MCF 10A (cell line): Measurements from ENCODE around the gene FHL1. TPM values are rescaled to one million over a fixed set of nuclear protein-coding genes. Genes with fewer than 3 reads are reported as not detected.

Experiments used
- BruUV-seq: library from RNA; stranded (reverse); fragments of 400-500 nt; replicated peaks from 2 replicates; lab custom pipeline; 2021; lab: Mats Ljungman, UMichigan
- CTCF ChIA-PET: fragments of 300-600 bp; sonication (Branson Sonifier 250); formaldehyde crosslinking; extraction: SDS; loops from one replicate; lab custom pipeline; 2021; ENCODE audit warnings: antibody characterized with exemption, inconsistent platforms; lab: Yijun Ruan, JAX
- POLR2A ChIA-PET: fragments of 300-600, 350-650 bp; sonication (Branson Sonifier 250); formaldehyde crosslinking; extraction: SDS; loops from one replicate; lab custom pipeline; 2020; ENCODE audit warnings: antibody characterized with exemption, inconsistent platforms; lab: Yijun Ruan, JAX
- DNase-seq: peaks from one replicate; pipeline ENCODE4 v3.0.0-alpha.2; 2018; ENCODE audit not compliant: unreplicated experiment
- H3K27ac Mint-ChIP-seq: one replicate; pipeline ENCODE4 v1.8.0; 2022; ENCODE audit warnings: mild to moderate bottlenecking, low read depth, mixed read lengths; ENCODE audit not compliant: unreplicated experiment
- H3K27me3 Mint-ChIP-seq: one replicate; pipeline ENCODE4 v1.8.0; 2022; ENCODE audit warnings: mixed read lengths; ENCODE audit not compliant: insufficient read depth, unreplicated experiment
- H3K36me3 Mint-ChIP-seq: one replicate; pipeline ENCODE4 v1.8.0; 2022; ENCODE audit warnings: mild to moderate bottlenecking, moderate library complexity, mixed read lengths; ENCODE audit not compliant: insufficient read depth, unreplicated experiment
- H3K4me1 Mint-ChIP-seq: one replicate; pipeline ENCODE4 v1.8.0; 2022; ENCODE audit warnings: mixed read lengths; ENCODE audit not compliant: insufficient read depth, unreplicated experiment
- H3K4me3 Mint-ChIP-seq: one replicate; pipeline ENCODE4 v1.8.0; 2022; ENCODE audit warnings: mild to moderate bottlenecking, moderate library complexity, mixed read lengths; ENCODE audit not compliant: unreplicated experiment
- H3K9me3 Mint-ChIP-seq: one replicate; pipeline ENCODE4 v1.8.0; 2022; ENCODE audit warnings: mixed read lengths; ENCODE audit not compliant: unreplicated experiment
- intact Hi-C: fragments of 100-400 bp; cut with micrococcal nuclease; formaldehyde crosslinking; loops from 2 replicates; pipeline ENCODE4 v1.14.1; 2022
- total RNA-seq: library from RNA; stranded (reverse); gene quantifications from 2 replicates; pipeline ENCODE4 v1.2.3, GENCODE V29; 2022
- TF ChIP-seq, protein P1 (sequence below): fragments of 200-600 bp; IDR thresholded peaks from one replicate; pipeline ENCODE4 v1.8.0; 2022; ENCODE audit warnings: antibody characterized with exemption, mild to moderate bottlenecking; ENCODE audit not compliant: unreplicated experiment

Gene FHL1
- total RNA-seq, 1 experiment from 2014 or later: 16.6 TPM

DNA sequence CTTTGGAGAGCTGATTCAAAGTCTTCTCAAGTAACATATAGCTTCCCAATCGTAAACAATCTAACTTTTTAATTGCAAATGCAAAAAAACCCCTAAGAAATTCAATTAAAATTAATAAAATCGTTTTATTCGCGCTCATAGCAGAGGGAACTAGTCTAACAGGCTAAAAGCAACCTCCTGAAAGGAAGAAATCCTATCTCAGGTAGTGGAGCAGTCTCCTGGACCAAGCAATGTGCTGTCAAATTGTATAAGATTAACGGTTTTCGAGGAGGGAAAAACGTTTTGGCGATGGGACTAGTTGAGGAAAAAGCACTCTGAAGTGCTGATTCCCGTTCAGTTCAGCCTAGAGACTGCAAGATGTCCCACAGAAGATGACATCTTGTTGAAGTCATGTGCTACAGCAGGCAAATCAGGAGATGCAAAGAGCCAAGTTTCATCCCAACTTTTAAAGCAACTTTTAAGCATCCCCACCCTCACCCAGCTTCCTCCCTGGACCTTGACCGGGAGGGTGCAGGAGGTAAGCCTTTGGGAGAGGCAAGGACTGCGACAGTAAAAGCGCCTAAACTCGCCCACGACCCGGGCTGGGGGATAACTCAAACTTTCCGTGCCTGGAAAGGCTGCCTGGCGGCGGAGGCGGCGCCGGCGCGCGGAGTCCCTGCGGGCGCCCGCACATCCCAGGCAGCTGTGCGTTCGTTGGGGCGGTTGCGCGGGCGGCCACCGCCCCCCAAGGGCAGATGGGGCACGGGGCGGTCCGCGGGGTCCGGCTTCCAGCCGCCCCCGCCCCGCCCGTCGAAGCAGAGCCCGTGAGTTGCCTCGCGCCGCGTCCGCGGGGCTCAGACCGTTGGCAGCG lies 103.1 kb downstream of the FHL1 start:
- intact Hi-C loops: no loop called here
- Mint-ChIP-seq H3K36me3 (peaks cover 2% of the 10 kb centered on the region), H3K27me3 (peaks cover 23% of the 10 kb centered on the region), H3K9me3 (no peaks in the 10 kb centered on the region), H3K4me3 (peak overlapping the region; percentile 86), H3K27ac (no peak overlapping the region), H3K4me1 (no peaks in the 10 kb centered on the region)
- TF ChIP-seq, protein P1, sequence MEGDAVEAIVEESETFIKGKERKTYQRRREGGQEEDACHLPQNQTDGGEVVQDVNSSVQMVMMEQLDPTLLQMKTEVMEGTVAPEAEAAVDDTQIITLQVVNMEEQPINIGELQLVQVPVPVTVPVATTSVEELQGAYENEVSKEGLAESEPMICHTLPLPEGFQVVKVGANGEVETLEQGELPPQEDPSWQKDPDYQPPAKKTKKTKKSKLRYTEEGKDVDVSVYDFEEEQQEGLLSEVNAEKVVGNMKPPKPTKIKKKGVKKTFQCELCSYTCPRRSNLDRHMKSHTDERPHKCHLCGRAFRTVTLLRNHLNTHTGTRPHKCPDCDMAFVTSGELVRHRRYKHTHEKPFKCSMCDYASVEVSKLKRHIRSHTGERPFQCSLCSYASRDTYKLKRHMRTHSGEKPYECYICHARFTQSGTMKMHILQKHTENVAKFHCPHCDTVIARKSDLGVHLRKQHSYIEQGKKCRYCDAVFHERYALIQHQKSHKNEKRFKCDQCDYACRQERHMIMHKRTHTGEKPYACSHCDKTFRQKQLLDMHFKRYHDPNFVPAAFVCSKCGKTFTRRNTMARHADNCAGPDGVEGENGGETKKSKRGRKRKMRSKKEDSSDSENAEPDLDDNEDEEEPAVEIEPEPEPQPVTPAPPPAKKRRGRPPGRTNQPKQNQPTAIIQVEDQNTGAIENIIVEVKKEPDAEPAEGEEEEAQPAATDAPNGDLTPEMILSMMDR: no peak
- no peak for DNase-seq
- BruUV-seq: no TSS peak
- ChIA-PET CTCF (no interaction called here), POLR2A (interaction anchor here (0.7 to 0.9 kb wide), 2 partner anchors 53 to 108 kb away, joined by 3 to 4 read pairs; no protein-coding TSS in a partner anchor)

DNA sequence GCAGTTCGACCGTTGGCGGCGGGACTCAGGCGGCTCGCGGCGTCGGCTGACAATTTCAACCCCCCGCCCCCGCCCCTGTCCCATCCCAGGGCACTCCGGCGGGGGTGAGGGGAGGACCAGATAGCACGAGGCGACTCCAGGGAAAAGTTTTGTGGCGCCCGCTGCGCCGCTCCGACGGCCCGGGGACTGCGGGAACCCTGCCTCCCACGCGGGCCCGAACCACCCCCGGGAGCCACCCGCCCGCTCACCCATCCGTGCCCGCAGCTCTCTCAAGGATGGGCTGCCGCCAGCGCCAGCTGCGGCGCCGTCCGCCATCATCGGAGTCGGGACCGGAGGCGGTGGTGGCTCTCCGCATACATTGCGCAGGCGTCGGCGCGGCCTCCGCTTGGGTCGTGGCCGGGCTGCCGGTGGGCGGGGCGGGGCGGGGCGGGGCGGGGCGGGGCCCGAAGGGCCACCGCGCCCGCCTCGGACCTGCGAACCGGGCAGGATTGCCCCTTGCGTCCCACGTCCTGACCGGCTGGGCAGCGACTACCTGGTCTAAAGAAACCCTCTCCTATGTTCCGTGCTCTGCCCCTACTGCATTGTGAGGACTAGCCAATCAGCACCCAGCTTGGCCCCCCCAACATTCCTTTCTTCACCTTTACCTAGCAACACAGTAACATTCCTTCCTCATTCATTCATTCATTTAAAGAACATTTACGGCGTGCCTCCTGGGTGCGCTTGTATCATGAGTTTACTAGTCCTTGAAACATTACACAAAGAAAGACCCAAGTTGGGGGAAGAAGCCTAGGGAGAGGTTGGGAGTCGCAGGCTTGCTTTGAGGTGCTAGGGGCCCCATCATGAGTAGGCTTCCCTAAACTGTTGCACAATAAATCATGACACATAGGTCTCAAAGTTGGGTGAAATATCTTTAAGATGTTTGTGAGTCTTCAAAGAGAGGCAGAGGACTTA lies 104.0 kb downstream of the FHL1 start, which contains the start of gene MAP7D3:
MAP7D3 (minus strand) TSS at position 360 of the 951 bp plus-strand sequence; CDS start at position 318, 42 bp downstream.
- peak within 1 kb of the TSS; percentile 85 for H3K27ac Mint-ChIP-seq
- no TSS peak for BruUV-seq
- H3K27me3 Mint-ChIP-seq: peaks cover 24% of the 10 kb centered on the region
- peak within 1 kb of the TSS; percentile 86 for H3K4me3 Mint-ChIP-seq
- DNase-seq: peak; percentile 53
- H3K36me3 Mint-ChIP-seq: no peaks in the 10 kb centered on the region
- ChIA-PET POLR2A (no interaction called here), CTCF (interaction anchor here (0.6 kb wide), 1 partner anchor 59 kb away, joined by 4 read pairs; no protein-coding TSS in a partner anchor)
- H3K4me1 Mint-ChIP-seq: no peaks in the 10 kb centered on the region
- intact Hi-C loops: no loop called here
- TF ChIP-seq, protein P1: no peak
- no peaks in the 10 kb centered on the region for H3K9me3 Mint-ChIP-seq

DNA sequence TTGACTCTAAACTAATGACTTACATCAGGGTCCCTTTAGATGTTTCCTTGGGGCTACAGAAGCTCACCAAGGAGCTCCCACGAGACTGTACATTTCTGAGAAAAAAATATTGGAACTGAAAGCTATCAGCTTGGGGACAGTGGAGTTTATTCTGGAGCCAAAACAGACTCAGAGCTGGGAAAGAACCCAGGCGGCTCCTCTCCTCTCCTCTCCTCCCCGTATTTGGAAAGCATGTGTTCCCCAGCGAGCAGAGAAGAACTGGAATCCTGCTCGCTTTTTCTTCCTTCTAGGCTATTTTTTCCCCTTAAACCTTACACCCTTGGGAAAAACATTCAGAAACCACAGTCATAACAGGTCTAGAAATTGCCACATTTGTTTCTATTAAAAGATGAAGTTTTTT lies 108.2 kb downstream of the FHL1 start:
- no peak for DNase-seq
- Mint-ChIP-seq H3K4me3 (no peak overlapping the region), H3K27me3 (peaks cover 43% of the 10 kb centered on the region), H3K9me3 (no peaks in the 10 kb centered on the region), H3K36me3 (no peaks in the 10 kb centered on the region), H3K4me1 (peaks cover 8% of the 10 kb centered on the region), H3K27ac (no peak overlapping the region)
- TF ChIP-seq, protein P1: no peak
- CTCF ChIA-PET: interaction anchor here (0.7 to 2.3 kb wide), 3 partner anchors 11 to 227 kb away, joined by 4 to 16 read pairs (median 5); no protein-coding TSS in a partner anchor
- POLR2A ChIA-PET: interaction anchor here (0.6 kb wide), 1 partner anchor 607 kb away, joined by 4 read pairs; no protein-coding TSS in a partner anchor
- no TSS peak for BruUV-seq
- intact Hi-C loops: no loop called here
